ENCODE data around the gene IFNL4.
"Not testable (repeated sequence)": the region's sequence is repeated elsewhere in the genome, so short reads cannot be mapped to it uniquely, and the experiment has no call there.

The IFNL4 gene

DNA sequence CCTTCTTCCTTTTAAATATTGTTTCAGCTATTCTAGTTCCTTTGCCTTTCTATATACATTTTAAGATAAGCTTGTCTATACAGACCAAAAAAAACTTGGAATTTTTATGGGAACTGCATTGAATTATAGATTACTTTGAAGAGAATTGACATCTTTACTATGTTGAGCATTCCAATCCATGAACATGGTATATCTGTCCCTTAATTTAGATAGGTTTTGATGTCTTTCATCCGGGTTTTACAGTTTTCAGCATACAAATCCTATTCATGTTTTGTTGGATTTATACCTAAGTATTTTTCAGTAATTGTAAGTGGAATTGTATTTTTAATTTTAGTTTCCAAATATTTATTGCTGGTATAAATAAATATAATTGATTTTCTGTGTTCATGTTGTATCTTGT is 35.4 kb upstream of the IFNL4 start:
- in situ Hi-C loops (cut with HindIII; ENCODE audit: low pct_ligation_motif_present, low sequenced_read_pairs), result no loop called here
- no peak for DNase-seq
- Histone ChIP-seq H3K36me3 (replicated peaks) (no peaks in the 10 kb centered on the region), H3K27ac (no peak overlapping the region), H3K4me3 (ENCODE audit: low read depth, low read length) (no peak overlapping the region), H3K27me3 (replicated peaks) (no peaks in the 10 kb centered on the region)
- TF ChIP-seq, protein P1, sequence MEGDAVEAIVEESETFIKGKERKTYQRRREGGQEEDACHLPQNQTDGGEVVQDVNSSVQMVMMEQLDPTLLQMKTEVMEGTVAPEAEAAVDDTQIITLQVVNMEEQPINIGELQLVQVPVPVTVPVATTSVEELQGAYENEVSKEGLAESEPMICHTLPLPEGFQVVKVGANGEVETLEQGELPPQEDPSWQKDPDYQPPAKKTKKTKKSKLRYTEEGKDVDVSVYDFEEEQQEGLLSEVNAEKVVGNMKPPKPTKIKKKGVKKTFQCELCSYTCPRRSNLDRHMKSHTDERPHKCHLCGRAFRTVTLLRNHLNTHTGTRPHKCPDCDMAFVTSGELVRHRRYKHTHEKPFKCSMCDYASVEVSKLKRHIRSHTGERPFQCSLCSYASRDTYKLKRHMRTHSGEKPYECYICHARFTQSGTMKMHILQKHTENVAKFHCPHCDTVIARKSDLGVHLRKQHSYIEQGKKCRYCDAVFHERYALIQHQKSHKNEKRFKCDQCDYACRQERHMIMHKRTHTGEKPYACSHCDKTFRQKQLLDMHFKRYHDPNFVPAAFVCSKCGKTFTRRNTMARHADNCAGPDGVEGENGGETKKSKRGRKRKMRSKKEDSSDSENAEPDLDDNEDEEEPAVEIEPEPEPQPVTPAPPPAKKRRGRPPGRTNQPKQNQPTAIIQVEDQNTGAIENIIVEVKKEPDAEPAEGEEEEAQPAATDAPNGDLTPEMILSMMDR (IDR thresholded peaks at IDR 0.05; ENCODE audit: low read depth, low read length, missing control alignments), result no peak

GRCh38 chr19:39282021-39282420 is 33.4 kb upstream of the IFNL4 start:
- in situ Hi-C loops (cut with HindIII; ENCODE audit: low pct_ligation_motif_present, low sequenced_read_pairs), result no loop called here
- TF ChIP-seq, protein P1 (IDR thresholded peaks at IDR 0.05; ENCODE audit: low read depth, low read length, missing control alignments), result no peak
- H3K4me3 ChIP-seq (ENCODE audit: low read depth, low read length), result no peak overlapping the region

GRCh38 chr19:39277598-39277997 is 28.9 kb upstream of the IFNL4 start:
- Histone ChIP-seq H3K27me3 (replicated peaks) (no peaks in the 10 kb centered on the region), H3K27ac (no peak overlapping the region), H3K36me3 (replicated peaks) (no peaks in the 10 kb centered on the region), H3K4me3 (ENCODE audit: low read depth, low read length) (no peak overlapping the region)
- DNase-seq, result peak; percentile 3
- TF ChIP-seq, protein P1 (IDR thresholded peaks at IDR 0.05; ENCODE audit: low read depth, low read length, missing control alignments), result no peak
- in situ Hi-C loops (cut with HindIII; ENCODE audit: low pct_ligation_motif_present, low sequenced_read_pairs), result no loop called here

More at GRCh38 chr19:39282021-39282420, 33.4 kb upstream of the IFNL4 start:
- Histone ChIP-seq H3K27me3 (replicated peaks) (no peaks in the 10 kb centered on the region), H3K27ac (no peak overlapping the region), H3K36me3 (replicated peaks) (no peaks in the 10 kb centered on the region)
- DNase-seq, result no peak

DNA sequence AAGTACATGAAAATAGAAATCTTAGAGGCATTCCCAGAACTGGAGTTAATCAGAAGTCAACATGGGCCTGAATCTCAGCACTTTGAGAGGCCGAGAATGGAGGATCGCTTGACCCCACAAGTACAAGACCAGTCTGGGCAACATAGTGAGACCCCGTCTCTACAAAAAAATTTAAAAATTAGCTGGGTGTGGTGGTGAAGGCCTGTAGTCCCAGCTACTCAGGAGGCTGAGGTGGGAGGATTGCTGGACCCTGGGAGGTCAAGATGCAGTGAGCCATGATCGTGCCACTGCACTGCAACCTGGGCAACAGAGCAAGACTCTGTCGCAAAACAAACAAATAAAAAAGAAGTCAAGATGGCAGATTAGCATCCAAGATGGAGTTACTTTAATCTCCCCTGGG is 28.1 kb upstream of the IFNL4 start:
- in situ Hi-C loops (cut with HindIII; ENCODE audit: low pct_ligation_motif_present, low sequenced_read_pairs), result no loop called here
- H3K27ac ChIP-seq, result no peak overlapping the region
- no peak overlapping the region for H3K4me3 ChIP-seq (ENCODE audit: low read depth, low read length)
- TF ChIP-seq, protein P1 (IDR thresholded peaks at IDR 0.05; ENCODE audit: low read depth, low read length, missing control alignments), result no peak
- no peaks in the 10 kb centered on the region for H3K36me3 ChIP-seq (replicated peaks)
- no peak for DNase-seq
- H3K27me3 ChIP-seq (replicated peaks), result no peaks in the 10 kb centered on the region

DNA sequence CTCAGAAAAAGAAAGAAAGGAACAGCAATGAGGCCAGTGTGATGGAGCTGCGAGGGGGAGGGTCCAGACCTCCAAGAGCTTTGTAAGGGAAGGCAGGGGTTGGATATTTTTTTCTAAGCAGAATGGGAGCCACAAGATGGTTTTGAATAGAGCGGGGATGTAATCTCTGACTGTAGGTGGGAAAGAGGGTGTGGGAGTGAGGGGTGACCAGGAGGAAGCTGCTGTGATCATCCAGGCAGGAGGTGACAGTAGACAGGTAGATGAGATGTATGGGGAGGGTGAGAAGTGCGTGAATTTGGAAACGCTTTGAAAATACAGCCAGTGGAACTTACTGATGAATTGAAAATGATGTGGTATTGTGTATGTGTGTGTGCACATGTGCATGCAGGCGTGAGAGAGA is 26.9 kb upstream of the IFNL4 start:
- TF ChIP-seq, protein P1 (IDR thresholded peaks at IDR 0.05; ENCODE audit: low read depth, low read length, missing control alignments), result no peak
- no peak for DNase-seq
- in situ Hi-C loops (cut with HindIII; ENCODE audit: low pct_ligation_motif_present, low sequenced_read_pairs), result no loop called here
- Histone ChIP-seq H3K27ac (no peak overlapping the region), H3K27me3 (replicated peaks) (no peaks in the 10 kb centered on the region), H3K4me3 (ENCODE audit: low read depth, low read length) (no peak overlapping the region), H3K36me3 (replicated peaks) (no peaks in the 10 kb centered on the region)

- DNase-seq; in situ Hi-C loops (cut with HindIII; ENCODE audit: low pct_ligation_motif_present, low sequenced_read_pairs); H3K27ac ChIP-seq; H3K4me3 ChIP-seq (ENCODE audit: low read depth, low read length); H3K27me3 ChIP-seq (replicated peaks); H3K36me3 ChIP-seq (replicated peaks): not testable (repeated sequence)
Measured at GRCh38 chr19:39273859-39274258, 25.2 kb upstream of the IFNL4 start.

Measured in brain microvascular endothelial cell (primary cell).